WI38 (cell line): ENCODE data around the gene DLG1.

Source experiments
- H3K4me3 ChIP-seq: 2 replicates; pipeline ENCODE4 v1.5.1; 2011; ENCODE audit warnings: low read depth, mild to moderate bottlenecking, control low read depth, low read length
- CTCF ChIP-seq: IDR thresholded peaks from 2 replicates; pipeline ENCODE4 v1.5.1; 2012; ENCODE audit warnings: low read depth, mild to moderate bottlenecking, control low read depth, low read length

The DLG1 gene

GRCh38 chr3:197238842-197239241 lies 59.6 kb downstream of the DLG1 start:
- no peak overlapping the region for H3K4me3 ChIP-seq
- no peak for TF ChIP-seq CTCF

DNA sequence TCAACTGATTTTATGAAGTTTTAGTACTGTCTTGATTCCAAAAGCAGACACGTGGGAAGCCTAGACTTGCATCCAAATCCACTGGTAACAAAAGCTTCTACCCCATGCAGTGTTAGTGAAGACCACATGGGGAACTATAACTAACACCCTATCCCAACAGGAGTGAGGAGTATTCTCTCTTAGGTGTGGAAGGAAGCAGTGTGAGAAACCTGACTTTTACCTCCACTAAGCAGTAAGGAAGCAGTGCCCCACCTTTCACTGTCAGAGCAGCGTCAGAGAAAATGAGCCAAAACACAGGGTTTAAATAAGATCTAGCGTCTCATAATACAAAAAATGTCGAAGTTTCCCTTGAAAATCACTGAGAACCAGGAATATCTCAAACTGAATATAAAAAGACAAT lies 60.5 kb downstream of the DLG1 start:
- H3K4me3 ChIP-seq = no peak overlapping the region
- no peak for TF ChIP-seq CTCF

DNA sequence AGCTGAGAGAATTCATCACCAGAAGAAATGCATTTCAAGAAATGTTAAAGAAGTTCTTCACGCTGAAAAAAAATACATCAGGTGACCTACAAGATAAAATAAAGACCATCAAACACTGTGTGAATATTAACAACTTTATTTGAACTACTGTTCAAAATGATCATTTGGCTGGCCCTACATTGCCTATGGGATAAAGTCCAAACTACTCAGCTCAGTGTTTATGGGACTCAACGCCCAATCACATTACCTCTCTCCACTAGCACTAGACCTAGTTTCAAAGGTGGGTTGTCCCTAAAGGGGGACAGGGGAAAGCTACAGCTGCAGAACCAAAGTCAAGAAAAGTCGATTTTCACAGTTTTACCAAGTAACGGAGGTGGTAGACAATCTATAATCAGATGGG lies 62.0 kb downstream of the DLG1 start:
- H3K4me3 ChIP-seq = no peak overlapping the region
- TF ChIP-seq CTCF = no peak

- no peak for TF ChIP-seq CTCF
- no peak overlapping the region for H3K4me3 ChIP-seq
These were observed 63.2 kb downstream of the DLG1 start for GRCh38 chr3:197234947-197235914.

- no peak overlapping the region for H3K4me3 ChIP-seq
- TF ChIP-seq CTCF = no peak
These were observed 67.1 kb downstream of the DLG1 start for GRCh38 chr3:197231321-197231720.

DNA sequence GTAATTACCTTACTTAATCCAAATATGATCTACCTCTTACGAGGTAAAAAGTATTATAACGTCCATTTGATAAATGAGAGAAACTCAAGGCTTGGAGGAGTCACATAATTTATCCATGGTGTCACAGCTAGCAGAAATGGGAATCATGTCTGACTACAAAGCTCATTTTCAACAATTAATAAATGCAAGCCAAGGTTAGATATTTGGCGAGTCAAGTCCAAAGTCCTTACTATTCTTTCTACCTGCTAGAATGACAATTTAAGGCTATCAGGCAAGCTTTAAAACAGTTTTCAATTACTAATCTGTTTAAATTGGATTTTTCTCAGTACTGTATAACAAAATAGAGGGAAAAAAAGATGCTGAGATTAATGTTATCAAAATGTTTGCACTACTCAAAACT lies 68.6 kb downstream of the DLG1 start:
- no peak for TF ChIP-seq CTCF
- H3K4me3 ChIP-seq = no peak overlapping the region

- no peak for TF ChIP-seq CTCF
- no peak overlapping the region for H3K4me3 ChIP-seq
These were observed 69.2 kb downstream of the DLG1 start for GRCh38 chr3:197229178-197229577.
